ENCODE results near the gene PANX3.
"Not testable (repeated sequence)": the region's sequence is repeated elsewhere in the genome, so short reads cannot be mapped to it uniquely, and the experiment has no call there.

Gene PANX3

GRCh38 chr11:124611064-124611463, at the start of gene PANX3:
Gene PANX3 (plus strand): TSS chr11:124611428. CDS start chr11:124611557, 129 bp downstream.
- no peak for DNase-seq

DNA sequence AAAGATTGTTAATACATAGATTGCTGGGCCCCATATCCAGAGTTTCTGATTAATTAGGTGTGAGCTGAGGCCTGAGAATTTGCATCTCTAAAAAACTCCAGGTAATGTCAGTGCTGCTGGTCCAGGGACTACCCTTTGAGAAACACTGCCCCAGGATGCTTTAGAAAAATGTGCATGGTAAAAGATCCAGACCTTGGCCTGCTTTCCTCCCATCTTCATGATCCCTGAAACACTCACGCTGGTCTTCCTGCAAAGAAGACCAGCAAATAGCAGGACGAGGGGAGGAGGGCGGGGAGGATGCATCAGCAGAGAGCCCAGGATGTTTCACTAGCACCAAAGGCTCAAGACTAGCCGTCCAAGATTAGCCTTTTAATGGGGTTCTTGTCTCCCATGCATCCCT, 41.5 kb upstream of the PANX3 start, which contains the start of gene OR8A1:
Gene OR8A1 (plus strand): TSS at position 301 of the 400 bp plus-strand sequence. CDS start 123 bp downstream, outside the sequence.
- DNase-seq, result no peak

DNA sequence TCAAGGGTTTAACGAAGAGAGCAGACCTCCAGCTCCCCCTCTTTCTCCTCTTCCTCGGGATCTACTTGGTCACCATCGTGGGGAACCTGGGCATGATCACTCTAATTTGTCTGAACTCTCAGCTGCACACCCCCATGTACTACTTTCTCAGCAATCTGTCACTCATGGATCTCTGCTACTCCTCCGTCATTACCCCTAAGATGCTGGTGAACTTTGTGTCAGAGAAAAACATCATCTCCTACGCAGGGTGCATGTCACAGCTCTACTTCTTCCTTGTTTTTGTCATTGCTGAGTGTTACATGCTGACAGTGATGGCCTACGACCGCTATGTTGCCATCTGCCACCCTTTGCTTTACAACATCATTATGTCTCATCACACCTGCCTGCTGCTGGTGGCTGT, 41.1 kb upstream of the PANX3 start:
- no peak for DNase-seq

DNA sequence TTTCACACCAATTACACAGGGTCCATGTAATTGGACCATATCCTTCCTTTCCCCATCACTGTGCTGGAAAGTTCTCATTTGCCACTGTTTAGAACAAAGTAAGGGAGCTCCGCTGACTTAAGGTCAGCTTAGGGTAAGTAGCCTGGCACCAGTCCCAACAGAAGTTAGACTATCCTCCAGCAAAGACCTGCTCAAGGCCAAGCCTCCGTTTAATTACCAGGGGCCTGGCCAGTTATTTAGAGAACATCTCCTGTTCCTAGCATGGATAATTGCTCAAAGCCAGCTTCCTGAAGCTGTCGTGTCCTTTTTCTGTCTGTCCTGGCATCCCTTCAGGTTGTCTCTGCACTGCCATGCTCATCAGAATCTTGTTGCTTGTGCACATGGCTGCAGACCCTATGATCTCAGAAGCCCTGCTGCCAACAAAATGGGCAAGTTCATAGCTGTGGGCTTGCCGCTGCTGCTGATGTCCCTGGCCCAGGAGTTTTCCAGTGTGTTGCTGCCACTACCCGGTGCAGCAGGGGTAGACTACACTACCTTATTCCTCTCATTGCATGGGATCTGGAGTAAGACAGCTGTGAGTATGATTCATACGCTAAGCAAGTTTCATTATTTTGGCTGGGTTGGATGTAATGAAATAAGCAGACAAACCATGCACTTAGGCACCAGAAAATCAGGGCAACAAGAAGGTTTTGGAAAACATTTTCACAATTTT, 33.4 kb upstream of the PANX3 start:
- no peak for DNase-seq

GRCh38 chr11:124578761-124579160, 32.5 kb upstream of the PANX3 start:
- no peak for DNase-seq

DNA sequence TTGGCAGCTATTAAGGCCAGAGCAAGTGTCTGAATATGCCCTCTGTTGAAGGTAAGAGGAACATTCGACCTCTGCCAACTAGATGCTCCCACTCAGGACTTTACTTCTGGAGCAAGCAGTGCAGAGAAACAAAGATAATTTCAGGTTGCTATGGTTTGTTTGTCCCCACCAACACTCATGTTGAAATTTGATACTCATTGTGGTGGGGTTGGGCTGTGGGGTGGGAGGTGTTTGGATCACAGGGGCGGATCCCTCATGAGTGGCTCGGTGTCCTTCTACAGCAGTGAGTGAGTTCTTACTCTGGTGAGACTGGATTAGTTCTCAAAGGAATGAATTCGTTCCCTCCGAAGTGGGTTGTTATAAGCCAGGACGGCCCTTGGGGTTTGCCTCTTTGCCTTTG, 29.4 kb upstream of the PANX3 start:
- no peak for DNase-seq

DNA sequence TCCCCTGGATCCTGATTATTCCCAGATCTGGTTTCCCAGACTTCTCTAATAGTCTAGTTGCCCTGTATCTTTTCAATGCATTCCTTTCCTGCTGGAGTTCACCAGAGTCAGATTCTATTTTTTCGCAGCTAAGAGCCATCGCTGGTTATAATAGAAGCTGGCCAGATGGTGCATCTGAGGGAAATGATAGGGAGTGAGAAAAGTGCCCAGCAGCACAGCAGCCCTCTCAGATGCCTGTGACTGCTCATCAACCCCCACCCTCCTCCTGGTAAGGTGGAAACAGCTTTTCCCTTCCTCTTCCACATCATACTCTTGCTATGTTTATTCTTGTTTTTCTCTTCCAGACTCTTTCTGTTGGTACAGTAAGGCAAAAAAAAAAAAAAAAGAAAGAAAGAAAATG, 28.7 kb upstream of the PANX3 start:
- no peak for DNase-seq

- DNase-seq, result no peak
These were observed 27.4 kb upstream of the PANX3 start for GRCh38 chr11:124583781-124584180.

GRCh38 chr11:124584681-124585372, 26.4 kb upstream of the PANX3 start:
- no peak for DNase-seq

GRCh38 chr11:124586238-124586860, 24.9 kb upstream of the PANX3 start:
- DNase-seq, result peak; percentile 3

DNA sequence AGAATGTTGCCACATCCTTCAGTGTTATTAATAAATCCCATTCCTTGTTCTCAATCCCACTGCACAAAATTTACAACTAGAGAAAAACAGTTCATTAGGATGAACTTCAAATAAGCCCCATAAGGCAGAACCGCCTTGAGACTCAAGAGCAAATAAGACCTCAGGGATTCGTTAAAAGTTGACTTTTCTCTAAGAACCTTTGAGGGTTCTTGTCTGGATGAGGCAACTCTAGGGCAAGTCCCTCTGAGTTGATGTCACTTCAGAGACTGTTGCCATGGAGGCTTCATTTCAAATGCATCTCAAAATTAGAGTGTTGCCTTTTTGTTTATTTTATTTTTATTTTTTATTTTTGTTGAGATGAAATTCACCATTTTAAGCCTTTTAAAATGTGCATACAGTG, 19.8 kb upstream of the PANX3 start:
- no peak for DNase-seq

DNA sequence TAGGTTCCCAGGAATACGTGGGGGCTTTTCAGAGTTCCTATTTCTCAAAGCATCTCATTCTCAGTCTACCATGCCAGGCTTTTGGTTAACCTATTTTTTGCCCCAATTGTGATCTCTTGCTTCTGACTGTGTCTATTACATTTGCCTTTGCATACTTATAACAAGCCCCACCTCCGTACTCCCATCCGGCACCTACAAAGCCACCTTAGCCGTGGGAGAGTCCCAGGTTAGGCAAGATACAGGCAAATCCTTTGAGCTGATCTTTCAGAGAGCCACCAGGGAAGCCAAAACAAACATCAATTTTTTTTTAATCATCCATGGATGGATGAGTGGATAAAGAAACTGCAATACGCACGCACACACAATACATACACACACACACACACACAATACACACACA, 18.6 kb upstream of the PANX3 start:
- no peak for DNase-seq

DNA sequence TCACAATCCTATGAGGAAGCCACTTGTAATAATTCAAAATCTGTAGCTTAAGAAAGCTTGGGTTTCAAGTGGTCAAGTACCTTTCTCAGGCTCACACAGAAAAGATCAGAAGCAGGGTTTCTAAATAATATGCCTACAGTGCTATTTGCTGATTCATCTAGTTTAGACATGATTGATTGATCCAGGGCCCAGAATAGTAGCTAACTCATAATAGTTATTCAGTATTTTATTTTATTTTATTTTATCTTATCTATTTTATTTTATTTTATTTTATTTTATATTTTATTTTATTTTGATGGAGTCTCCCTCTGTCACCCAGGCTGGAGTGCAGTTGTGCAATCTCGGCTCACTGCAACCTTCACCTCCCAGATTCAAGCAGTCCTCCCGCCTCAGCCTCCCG, 15.9 kb upstream of the PANX3 start:
- DNase-seq, result no peak

GRCh38 chr11:124597626-124598025, 13.6 kb upstream of the PANX3 start:
- no peak for DNase-seq

GRCh38 chr11:124600621-124601320, 10.5 kb upstream of the PANX3 start:
- no peak for DNase-seq

DNA sequence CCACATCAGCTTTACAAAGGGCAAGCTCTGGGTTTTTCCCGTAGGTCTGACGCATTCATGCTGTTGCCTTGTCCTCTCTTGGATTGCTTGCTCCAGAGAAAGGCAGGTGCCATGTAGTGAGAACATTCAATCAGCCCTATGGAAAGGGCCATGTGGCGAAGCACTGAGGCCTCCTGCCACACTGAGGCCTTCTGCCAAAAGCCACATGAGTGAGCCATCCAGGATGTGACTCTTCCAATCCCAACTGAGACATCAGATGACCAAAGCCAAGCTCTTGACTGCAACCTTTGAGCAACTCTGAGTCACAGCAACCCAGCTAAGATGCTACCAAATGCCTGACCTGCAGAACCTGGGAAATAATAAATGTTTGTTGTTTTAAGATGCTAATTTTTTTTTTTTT, 9.0 kb upstream of the PANX3 start:
- DNase-seq, result peak; percentile 55

- not testable (repeated sequence) for DNase-seq
These were observed 8.5 kb upstream of the PANX3 start for GRCh38 chr11:124602723-124603122.

- no peak for DNase-seq
These were observed 5.5 kb upstream of the PANX3 start for GRCh38 chr11:124605719-124606118.

- DNase-seq, result no peak
These were observed 3.1 kb upstream of the PANX3 start for GRCh38 chr11:124608147-124608546.

GRCh38 chr11:124610295-124610694, 933 bp upstream of the PANX3 start:
- no peak for DNase-seq

- DNase-seq, result no peak
These were observed 817 bp downstream of the PANX3 start for GRCh38 chr11:124612045-124612444.

DNA sequence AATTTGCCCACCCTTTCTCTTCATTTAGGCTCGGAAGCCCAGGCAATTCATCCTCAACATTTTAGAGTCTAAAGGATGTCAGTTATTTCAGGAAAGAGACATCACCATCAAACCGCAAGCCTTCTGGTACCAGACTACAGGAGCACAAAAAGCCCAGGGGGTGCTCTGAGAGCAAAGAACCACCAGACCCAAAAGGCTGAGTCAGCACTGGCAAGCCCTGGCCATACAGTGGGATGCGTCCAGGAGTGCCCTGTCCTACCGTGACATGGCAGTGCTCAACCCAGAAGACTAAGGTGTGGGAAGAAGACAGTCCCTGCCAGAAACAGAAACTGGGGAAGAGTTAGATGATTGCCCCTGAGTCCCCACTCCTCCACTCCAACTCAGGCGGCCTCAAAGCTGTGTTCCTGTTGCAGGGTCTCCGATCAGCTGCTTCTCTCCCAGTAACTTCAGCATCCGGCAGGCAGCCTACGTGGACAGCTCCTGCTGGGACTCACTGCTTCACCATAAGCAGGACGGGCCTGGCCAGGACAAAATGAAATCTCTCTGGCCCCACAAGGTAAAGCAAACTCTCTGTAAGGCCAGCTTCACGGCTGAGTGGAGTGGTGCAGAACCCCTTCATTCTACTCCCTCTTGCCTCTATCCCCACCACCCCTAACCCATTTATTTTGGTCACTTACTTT, 1.5 kb downstream of the PANX3 start:
- no peak for DNase-seq

DNA sequence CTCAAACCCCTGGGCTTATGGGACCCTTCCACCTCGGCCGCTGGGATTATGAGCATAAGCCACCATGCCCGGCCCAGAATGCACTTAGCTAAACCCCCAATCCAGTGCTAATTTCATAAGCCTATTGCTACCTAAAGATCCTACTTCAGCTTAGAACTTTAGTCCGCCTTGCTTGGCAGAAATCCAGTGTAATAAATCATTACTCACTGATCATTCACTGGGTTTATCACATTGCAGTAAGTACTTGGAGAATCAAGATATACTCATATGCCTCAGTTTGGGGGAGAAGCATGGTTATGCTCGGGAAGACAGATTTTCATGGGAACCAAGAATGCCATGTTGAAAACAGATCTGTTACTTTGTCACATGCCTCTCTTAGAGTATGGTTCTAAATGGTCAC, 7.6 kb downstream of the PANX3 start:
- DNase-seq, result no peak

Data from T1000 (cell line).